BLaER1 (cell line): ENCODE results near the gene MAEA.

Source experiments
- H3K27ac ChIP-seq: shearing (Covaris generic); formaldehyde crosslinking; 2 replicates; pipeline ENCODE4 v1.8.1; 2022
- H3K27me3 ChIP-seq: shearing (Covaris generic); formaldehyde crosslinking; 2 replicates; pipeline ENCODE4 v1.8.1; 2022
- H3K36me3 ChIP-seq: shearing (Covaris generic); formaldehyde crosslinking; 2 replicates; pipeline ENCODE4 v1.8.1; 2022
- H3K4me1 ChIP-seq: shearing (Covaris generic); formaldehyde crosslinking; 2 replicates; pipeline ENCODE4 v1.8.1; 2022
- H3K4me2 ChIP-seq: shearing (Covaris generic); formaldehyde crosslinking; 2 replicates; pipeline ENCODE4 v1.8.1; 2022
- H3K4me3 ChIP-seq: shearing (Covaris generic); formaldehyde crosslinking; 2 replicates; pipeline ENCODE4 v1.8.1; 2022
- H3K9ac ChIP-seq: shearing (Covaris generic); formaldehyde crosslinking; 2 replicates; pipeline ENCODE4 v1.8.1; 2022
- H3K9me3 ChIP-seq: shearing (Covaris generic); formaldehyde crosslinking; 2 replicates; pipeline ENCODE4 v1.8.1; 2022
- H4K20me1 ChIP-seq: shearing (Covaris generic); formaldehyde crosslinking; 2 replicates; pipeline ENCODE4 v1.8.1; 2022
- Cebpa-rat ChIP-seq: shearing (Covaris generic); IDR thresholded peaks from 2 replicates; pipeline ENCODE4 v1.8.1; 2022

MAEA gene

GRCh38 chr4:1325681-1326635 is 36.3 kb downstream of the MAEA start:
- no peak overlapping the region for H3K4me3 ChIP-seq
- no peaks in the 10 kb centered on the region for H3K9me3 ChIP-seq
- 0 out of 2 replicates have a peak overlapping the region, but pooled peaks have one; percentile 28 for H3K9ac ChIP-seq
- peak overlapping the region; percentile 60; the same call in 1 of the 2 replicates for H3K27ac ChIP-seq
- H3K27me3 ChIP-seq: no peaks in the 10 kb centered on the region
- H4K20me1 ChIP-seq: peaks cover 87% of the 10 kb centered on the region
- peaks cover 98% of the 10 kb centered on the region for H3K36me3 ChIP-seq
- TF ChIP-seq Cebpa-rat: no peak
- peaks cover 50% of the 10 kb centered on the region for H3K4me1 ChIP-seq
- H3K4me2 ChIP-seq: peak overlapping the region; percentile 65

- Histone ChIP-seq H3K9me3 (no peaks in the 10 kb centered on the region), H3K4me1 (peaks cover 60% of the 10 kb centered on the region), H3K27ac (peak overlapping the region; percentile 60; the same call in 1 of the 2 replicates), H4K20me1 (peaks cover 87% of the 10 kb centered on the region), H3K4me3 (no peak overlapping the region), H3K9ac (peak overlapping the region; percentile 28), H3K36me3 (peaks cover 98% of the 10 kb centered on the region), H3K4me2 (peak overlapping the region; percentile 65), H3K27me3 (no peaks in the 10 kb centered on the region)
- no peak for TF ChIP-seq Cebpa-rat
These were observed 37.2 kb downstream of the MAEA start for GRCh38 chr4:1326751-1327525.

DNA sequence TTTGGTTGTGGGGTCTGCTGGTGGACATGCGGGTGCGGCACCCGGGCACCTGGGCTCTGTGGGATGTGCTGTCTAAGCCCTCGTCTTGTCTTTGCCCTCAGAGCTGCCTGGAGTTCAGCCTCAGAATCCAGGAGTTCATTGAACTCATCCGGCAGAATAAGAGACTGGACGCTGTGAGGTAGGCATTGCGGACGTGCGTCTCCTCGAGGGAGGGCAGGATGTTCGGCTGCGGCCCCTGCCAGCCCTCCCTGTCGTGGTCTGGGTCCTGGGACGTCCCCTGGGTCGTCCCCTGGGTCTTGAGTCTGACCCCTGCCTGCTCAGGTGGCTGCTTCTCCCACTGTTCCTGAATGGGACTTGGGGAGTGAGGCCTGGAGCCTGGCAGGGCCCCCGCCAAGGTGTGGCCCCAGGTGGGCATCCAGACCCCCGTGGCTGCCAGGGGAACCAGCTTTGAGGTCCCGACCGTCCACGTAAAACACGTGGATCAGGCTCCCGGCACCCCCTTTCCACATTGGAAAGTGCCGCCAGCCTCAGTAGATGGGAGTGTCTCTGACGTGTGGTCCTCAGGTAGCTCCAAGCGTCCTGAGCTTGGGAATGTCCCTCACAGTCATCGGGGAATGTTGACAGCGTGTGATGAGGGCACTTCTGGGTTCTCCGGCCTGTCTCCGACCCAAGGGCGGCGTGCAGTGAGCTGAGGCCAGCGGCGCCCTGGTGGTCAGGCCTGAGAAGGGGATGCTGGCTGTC is 38.0 kb downstream of the MAEA start:
- H3K27me3 ChIP-seq: no peaks in the 10 kb centered on the region
- no peak overlapping the region for H3K4me3 ChIP-seq
- peak overlapping the region; percentile 65 for H3K4me2 ChIP-seq
- no peaks in the 10 kb centered on the region for H3K9me3 ChIP-seq
- peak overlapping the region; percentile 60; the same call in 1 of the 2 replicates for H3K27ac ChIP-seq
- H4K20me1 ChIP-seq: peaks cover 89% of the 10 kb centered on the region
- TF ChIP-seq Cebpa-rat: no peak
- peaks cover 68% of the 10 kb centered on the region for H3K4me1 ChIP-seq
- peaks cover 98% of the 10 kb centered on the region for H3K36me3 ChIP-seq
- peak overlapping the region; percentile 28; the same call in 1 of the 2 replicates for H3K9ac ChIP-seq

GRCh38 chr4:1328267-1329155 is 38.8 kb downstream of the MAEA start:
- no peaks in the 10 kb centered on the region for H3K9me3 ChIP-seq
- no peak for TF ChIP-seq Cebpa-rat
- peak overlapping the region; percentile 36; the same call in 1 of the 2 replicates for H3K4me2 ChIP-seq
- H3K4me3 ChIP-seq: no peak overlapping the region
- peak overlapping the region; percentile 45; the same call in 1 of the 2 replicates for H3K9ac ChIP-seq
- H3K36me3 ChIP-seq: peaks cover 96% of the 10 kb centered on the region
- H3K4me1 ChIP-seq: peaks cover 75% of the 10 kb centered on the region
- peak overlapping the region; percentile 65; the same call in 1 of the 2 replicates for H3K27ac ChIP-seq
- no peaks in the 10 kb centered on the region for H3K27me3 ChIP-seq
- peaks cover 88% of the 10 kb centered on the region for H4K20me1 ChIP-seq

- TF ChIP-seq Cebpa-rat: no peak
- peaks cover 91% of the 10 kb centered on the region for H3K36me3 ChIP-seq
- peak overlapping the region; percentile 65 for H3K27ac ChIP-seq
These were observed 40.0 kb downstream of the MAEA start for GRCh38 chr4:1329408-1330371.

GRCh38 chr4:1330761-1331590 is 41.3 kb downstream of the MAEA start:
- H3K27me3 ChIP-seq: no peaks in the 10 kb centered on the region
- no peak overlapping the region for H3K4me3 ChIP-seq
- peaks cover 68% of the 10 kb centered on the region for H4K20me1 ChIP-seq
- peaks cover 87% of the 10 kb centered on the region for H3K36me3 ChIP-seq
- H3K9ac ChIP-seq: no peak overlapping the region
- no peaks in the 10 kb centered on the region for H3K9me3 ChIP-seq
- peaks cover 82% of the 10 kb centered on the region for H3K4me1 ChIP-seq
- peak overlapping the region; percentile 25 for H3K4me2 ChIP-seq
- no peak for TF ChIP-seq Cebpa-rat
- H3K27ac ChIP-seq: peak overlapping the region; percentile 49; the same call in 1 of the 2 replicates

More at GRCh38 chr4:1329408-1330371, 40.0 kb downstream of the MAEA start:
- H3K4me2 ChIP-seq: peak overlapping the region; percentile 36; the same call in 1 of the 2 replicates
- H3K9ac ChIP-seq: peak overlapping the region; percentile 45
- H3K9me3 ChIP-seq: no peaks in the 10 kb centered on the region
- H3K27me3 ChIP-seq: no peaks in the 10 kb centered on the region
- no peak overlapping the region for H3K4me3 ChIP-seq
- H3K4me1 ChIP-seq: peaks cover 82% of the 10 kb centered on the region
- H4K20me1 ChIP-seq: peaks cover 79% of the 10 kb centered on the region
